A673 (cell line): ENCODE results near the gene RESP18.

Source experiments
- CTCF ChIP-seq: fragments of 300-800, 200-600 bp; sonication (generic); conservative IDR thresholded peaks from 2 replicates; pipeline ENCODE4 v1.5.1; 2017; ENCODE audit warnings: low read depth, mild to moderate bottlenecking, antibody characterized with exemption, low read length, moderate library complexity, mixed read lengths
- EZH2 ChIP-seq: fragments of 200-600 bp; sonication (generic); IDR thresholded peaks from 2 replicates; pipeline ENCODE4 v1.6.1; 2017; ENCODE audit warnings: borderline replicate concordance, low read depth, mild to moderate bottlenecking, mixed read lengths, antibody characterized with exemption, low read length; ENCODE audit not compliant: poor library complexity, severe bottlenecking

- TF ChIP-seq CTCF (no peak), EZH2 (no peak)
Observed at GRCh38 chr2:219291394-219291793, 41.1 kb downstream of the RESP18 start.
